H1 (cell line): Measurements from ENCODE around the gene MRPL20. TPM values are rescaled to one million over a fixed set of nuclear protein-coding genes. Genes with fewer than 3 reads are reported as not detected.
A peak's percentile ranks its signal among the peaks of the same experiment; 100 is the strongest.

Source experiments
- CTCF ChIA-PET: fragments of 300-600 bp; sonication (Branson Sonifier 250); formaldehyde crosslinking; loops from one replicate; lab custom pipeline; 2021; ENCODE audit not compliant: partially characterized antibody; lab: Charles Lee
- POLR2A ChIA-PET: fragments of 300-600 bp; sonication (Branson Sonifier 250); formaldehyde crosslinking; loops from one replicate; lab custom pipeline; 2021; ENCODE audit warnings: inconsistent platforms; ENCODE audit not compliant: partially characterized antibody; lab: Charles Lee
- DNase-seq, 2 experiments: peaks; one replicate each; pipeline versions ENCODE4 v3.0.0 to v3.0.0-alpha.2; 2010 to 2022; ENCODE audit warnings: low spot score in 2 of 2, low read depth in 1 of 2, mixed read lengths in 1 of 2
- FAIRE-seq: peaks from 2 replicates; lab custom pipeline; 2011; peaks lifted over from hg19 to GRCh38; lab: Jason Lieb, UNC
- H2AFZ ChIP-seq: 2 replicates; pipeline ENCODE4 v1.8.1; 2012; ENCODE audit warnings: low read length, inconsistent platforms
- H2AK5ac ChIP-seq: 2 replicates; pipeline ENCODE4 v1.6.1; 2013; ENCODE audit warnings: low read depth, low read length
- H2BK120ac ChIP-seq: replicated peaks from 2 replicates; pipeline ENCODE3; 2013; ENCODE audit warnings: low read depth, low read length, inconsistent platforms
- H2BK12ac ChIP-seq: 2 replicates; pipeline ENCODE4 v1.6.1; 2013; ENCODE audit warnings: low read depth, low read length
- H2BK15ac ChIP-seq: 2 replicates; pipeline ENCODE4 v1.6.1; 2013; ENCODE audit warnings: low read length
- H2BK20ac ChIP-seq: 2 replicates; pipeline ENCODE4 v1.6.1; 2013; ENCODE audit warnings: low read length
- H2BK5ac ChIP-seq: 2 replicates; pipeline ENCODE4 v1.6.1; 2013; ENCODE audit warnings: low read depth, low read length
- H3K14ac ChIP-seq: 2 replicates; pipeline ENCODE4 v1.6.1; 2013; ENCODE audit warnings: inconsistent platforms; ENCODE audit not compliant: insufficient read length
- H3K18ac ChIP-seq: 2 replicates; pipeline ENCODE4 v1.6.1; 2013; ENCODE audit warnings: low read length; ENCODE audit errors: extremely low read depth
- H3K23ac ChIP-seq: 2 replicates; pipeline ENCODE4 v1.6.1; 2013; ENCODE audit warnings: inconsistent platforms; ENCODE audit not compliant: insufficient read length
- H3K23me2 ChIP-seq: 2 replicates; pipeline ENCODE4 v1.6.1; 2013; ENCODE audit warnings: low read depth, low read length
- H3K27ac ChIP-seq: 2 replicates; pipeline ENCODE4 v1.6.1; 2011; ENCODE audit warnings: low read depth, low read length, inconsistent platforms
- H3K27me3 ChIP-seq, 4 experiments: replicated peaks in 1 of 4; 1 replicate in 1 of 4; 2 replicates in 3 of 4; pipeline versions ENCODE4 v1.6.1 to v1.8.1; 2011 to 2013; ENCODE audit warnings: low read length in 3 of 4, mild to moderate bottlenecking in 3 of 4, inconsistent platforms in 2 of 4, mixed read lengths in 2 of 4, moderate library complexity in 1 of 4; ENCODE audit not compliant: control insufficient read depth in 3 of 4, insufficient read depth in 3 of 4; ENCODE audit errors: extremely low read depth in 1 of 4
- H3K36me3 ChIP-seq, 4 experiments: 2 replicates each; pipeline versions ENCODE4 v1.6.1 to v1.8.1; 2011 to 2013; ENCODE audit warnings: mild to moderate bottlenecking in 4 of 4, low read length in 3 of 4, moderate library complexity in 2 of 4, control low read depth in 1 of 4, inconsistent platforms in 1 of 4; ENCODE audit not compliant: insufficient read depth in 4 of 4, control insufficient read depth in 2 of 4
- H3K4ac ChIP-seq: replicated peaks from 2 replicates; pipeline ENCODE3; 2013; ENCODE audit warnings: low read length, low read depth, mixed read lengths, inconsistent platforms; ENCODE audit not compliant: insufficient read length
- H3K4me1 ChIP-seq, 4 experiments: replicated peaks in 1 of 4; 1 replicate in 1 of 4; 2 replicates in 3 of 4; pipeline versions ENCODE4 v1.6.1 to v1.8.1; 2011 to 2013; ENCODE audit warnings: low read length in 3 of 4, inconsistent platforms in 2 of 4, mixed read lengths in 1 of 4; ENCODE audit not compliant: insufficient read depth in 4 of 4, control insufficient read depth in 3 of 4
- H3K4me2 ChIP-seq, 2 experiments: 2 replicates each; pipeline versions ENCODE4 v1.6.1 to v1.8.1; 2011 to 2013; ENCODE audit warnings: low read depth in 2 of 2, low read length in 2 of 2, control low read depth in 1 of 2, inconsistent platforms in 1 of 2, mild to moderate bottlenecking in 1 of 2; ENCODE audit not compliant: insufficient read depth in 1 of 2
- H3K4me3 ChIP-seq, 4 experiments: fragments of 200-600, 300-600 bp in 1 of 4; sonication (generic), shearing (Covaris generic), sonication (Bioruptor Twin) in 1 of 4; 2 replicates each; pipeline versions ENCODE4 v1.5.1 to v1.8.1; 2011 to 2016; ENCODE audit warnings: low read length in 4 of 4, low read depth in 3 of 4, control low read depth in 2 of 4, inconsistent platforms in 2 of 4, mild to moderate bottlenecking in 2 of 4, mixed read lengths in 1 of 4, moderate library complexity in 1 of 4; ENCODE audit not compliant: insufficient read depth in 2 of 4; ENCODE audit errors: extremely low read depth in 1 of 4
- H3K56ac ChIP-seq: replicated peaks from 2 replicates; pipeline ENCODE3; 2013; ENCODE audit warnings: low read depth, mild to moderate bottlenecking, mixed read lengths, low read length, inconsistent platforms; ENCODE audit not compliant: insufficient read length
- H3K79me1 ChIP-seq: 2 replicates; pipeline ENCODE4 v1.6.1; 2013; ENCODE audit warnings: low read depth, low read length, control low read depth
- H3K79me2 ChIP-seq, 2 experiments: 2 replicates each; pipeline versions ENCODE4 v1.6.1 to v1.8.1; 2012 to 2013; ENCODE audit warnings: low read length in 2 of 2, mild to moderate bottlenecking in 2 of 2, inconsistent platforms in 1 of 2; ENCODE audit not compliant: insufficient read depth in 2 of 2, control insufficient read depth in 1 of 2
- H3K9ac ChIP-seq, 4 experiments: replicated peaks in 1 of 4; 1 replicate in 1 of 4; 2 replicates in 3 of 4; pipeline versions ENCODE4 v1.6.1 to v1.8.1; 2011 to 2013; ENCODE audit warnings: low read depth in 3 of 4, low read length in 3 of 4, control low read depth in 2 of 4, mild to moderate bottlenecking in 2 of 4, moderate library complexity in 2 of 4, inconsistent platforms in 1 of 4; ENCODE audit errors: extremely low read depth in 1 of 4
- H3K9me3 ChIP-seq, 2 experiments: 2 replicates each; pipeline versions ENCODE4 v1.6.1 to v1.8.1; 2012 to 2013; ENCODE audit warnings: mild to moderate bottlenecking in 2 of 2, moderate library complexity in 2 of 2, control low read depth in 1 of 2, inconsistent platforms in 1 of 2, low read depth in 1 of 2, low read length in 1 of 2, mixed read lengths in 1 of 2; ENCODE audit not compliant: insufficient read depth in 2 of 2
- H4K20me1 ChIP-seq, 2 experiments: replicated peaks in 1 of 2; 2 replicates each; pipeline versions ENCODE3 to v1.8.1; 2011 to 2013; ENCODE audit warnings: inconsistent platforms in 2 of 2, low read length in 2 of 2, mild to moderate bottlenecking in 1 of 2; ENCODE audit not compliant: insufficient read depth in 2 of 2, control insufficient read depth in 1 of 2
- H4K5ac ChIP-seq: 2 replicates; pipeline ENCODE4 v1.6.1; 2013; ENCODE audit warnings: low read length, low read depth, mixed read lengths, inconsistent platforms; ENCODE audit not compliant: insufficient read length
- H4K8ac ChIP-seq: 2 replicates; pipeline ENCODE4 v1.8.0; 2013; ENCODE audit warnings: mild to moderate bottlenecking, moderate library complexity, low read length, inconsistent platforms; ENCODE audit not compliant: insufficient read depth; ENCODE audit errors: extremely low read depth
- H4K91ac ChIP-seq: replicated peaks from 2 replicates; pipeline ENCODE3; 2013; ENCODE audit warnings: low read length, mixed read lengths, inconsistent platforms; ENCODE audit not compliant: insufficient read length
- GABPA ChIP-seq: IDR thresholded peaks from 2 replicates; pipeline ENCODE4 v1.6.1; 2011; ENCODE audit warnings: mild to moderate bottlenecking, low read length, moderate library complexity, borderline replicate concordance; ENCODE audit not compliant: insufficient read depth
- POLR2AphosphoS5 ChIP-seq: IDR thresholded peaks from 2 replicates; pipeline ENCODE4 v1.6.1; 2011; ENCODE audit warnings: low read depth, low read length
- WGBS, 2 experiments: shearing (Covaris generic) in 1 of 2; methylation state at CpG; one replicate each; pipeline versions ENCODE4 v1.1.6 to v1.1.7; 2013 to 2015; ENCODE audit warnings: low lambda C conversion rate in 2 of 2, mixed read lengths in 2 of 2, inconsistent platforms in 1 of 2, low coverage in 1 of 2, missing lambda C conversion rate in 1 of 2; ENCODE audit not compliant: insufficient replicate concordance in 2 of 2, insufficient coverage in 1 of 2, insufficient read length in 1 of 2; ENCODE audit errors: extremely low coverage in 1 of 2, missing lambda C conversion rate in 1 of 2; 5-methylcytosine and 5-hydroxymethylcytosine counted together
- polyA plus RNA-seq, 7 experiments: library from polyadenylated mRNA; depleted of rRNA in 3 of 7; stranded (reverse) in 5 of 7; unstranded in 2 of 7; fragments of >200 nt in 5 of 7; fragments of 200-250 nt in 2 of 7; gene quantifications; 1 replicate in 5 of 7; 2 replicates in 1 of 7; 4 replicates in 1 of 7; pipeline versions ENCODE4 v1.2.1 to v1.2.3, GENCODE V29; 2011 to 2013; ENCODE audit warnings: missing spikeins in 2 of 7, mixed read lengths in 2 of 7
- total RNA-seq: library from RNA; stranded (reverse); fragmentation: NEBNext Ultra II Directional; extraction: Animal tissue kit (Norgen Biotek cat#: 25700); gene quantifications from 2 replicates; pipeline ENCODE4 v1.2.1, GENCODE V29; 2021
- TF ChIP-seq, protein P1 (sequence below): IDR thresholded peaks from 2 replicates; pipeline ENCODE4 v1.6.1; 2011; ENCODE audit warnings: low read length, improper control_type of control experiment

Gene MRPL20
- total and polyA plus RNA-seq, 2 of the 8 experiments (the other 6 are each of a cell fraction or from before 2014, with no cell fraction given) = 126 to 151 TPM

DNA sequence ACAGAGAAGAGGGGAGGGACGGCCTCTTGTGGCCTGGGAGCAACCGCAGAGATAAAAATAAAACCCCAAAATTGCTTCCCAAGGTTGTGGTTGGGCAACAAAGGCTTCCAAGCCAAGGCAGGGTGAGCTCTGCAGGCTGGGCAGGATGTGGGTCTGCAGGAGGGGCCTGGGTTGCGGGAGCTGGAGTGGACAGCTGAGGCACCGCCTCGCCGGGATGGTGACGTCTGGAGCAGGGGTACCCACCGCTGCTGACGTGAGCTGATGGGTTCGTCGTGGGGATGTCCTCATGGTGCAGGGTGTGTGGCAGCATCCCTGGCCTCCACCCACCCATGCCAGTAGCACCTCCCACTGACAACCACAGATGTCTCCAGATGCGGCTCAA lies 35.7 kb downstream of the MRPL20 start:
- Histone ChIP-seq H3K23ac (no peak overlapping the region), H2BK12ac (no peak overlapping the region), H4K91ac (no peak overlapping the region), H3K4ac (no peak overlapping the region), H2BK20ac (no peak overlapping the region), H3K27me3 (no peaks in the 10 kb centered on the region), H3K23me2 (peaks cover 19% of the 10 kb centered on the region; the same call in 1 of the 2 replicates), H3K4me2 (no peak overlapping the region), H2AFZ (no peak overlapping the region), H3K79me1 (peaks cover 3% of the 10 kb centered on the region; the same call in 1 of the 2 replicates)
- DNase-seq = no peak
- POLR2A ChIA-PET = interaction anchor here (0.6 to 33.4 kb wide), 10 partner anchors 9 to 948 kb away, joined by 3 to 719 read pairs (median 8); partner anchors contain the start of genes CCNL2, MRPL20 and MXRA8
- CTCF ChIA-PET = interaction anchor here (0.6 to 4.5 kb wide), 27 partner anchors 9 to 249 kb away, joined by 3 to 40 read pairs (median 4); partner anchors contain the start of genes CCNL2, DVL1 and MXRA8
- peak; percentile 60; the same call in 1 of the 2 replicates for TF ChIP-seq POLR2AphosphoS5
- no peak for TF ChIP-seq GABPA
- TF ChIP-seq, protein P1, sequence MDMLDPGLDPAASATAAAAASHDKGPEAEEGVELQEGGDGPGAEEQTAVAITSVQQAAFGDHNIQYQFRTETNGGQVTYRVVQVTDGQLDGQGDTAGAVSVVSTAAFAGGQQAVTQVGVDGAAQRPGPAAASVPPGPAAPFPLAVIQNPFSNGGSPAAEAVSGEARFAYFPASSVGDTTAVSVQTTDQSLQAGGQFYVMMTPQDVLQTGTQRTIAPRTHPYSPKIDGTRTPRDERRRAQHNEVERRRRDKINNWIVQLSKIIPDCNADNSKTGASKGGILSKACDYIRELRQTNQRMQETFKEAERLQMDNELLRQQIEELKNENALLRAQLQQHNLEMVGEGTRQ = no peak
- TF ChIP-seq, all 59 proteins: peak for 1
- WGBS, 2 experiments = 90% methylated on average over 10 of the region's 12 CpGs; no CpG with 5 or more reads in 1 of the 2 experiments
- FAIRE-seq = no peak
- Histone ChIP-seq H4K20me1 (peaks cover 0 to 13% of the 10 kb centered on the region in 2 experiments), H3K27ac (no peak overlapping the region), H2BK15ac (no peak overlapping the region), H3K4me1 (peaks cover 0 to 12% (median 9%) of the 10 kb centered on the region in 4 experiments; a peak in 5 of 7 replicates), H3K9me3 (peaks cover 11 to 12% of the 10 kb centered on the region in 2 experiments; a peak in 3 of 4 replicates), H2BK120ac (no peak overlapping the region), H4K8ac (no peak overlapping the region), H2BK5ac (no peak overlapping the region), H3K79me2 (peaks cover 5 to 17% of the 10 kb centered on the region in 2 experiments; a peak in 3 of 4 replicates), H3K9ac (no peak overlapping the region), H4K5ac (no peak overlapping the region), H2AK5ac (no peak overlapping the region), H3K18ac (no peak overlapping the region), H3K56ac (no peak overlapping the region), H3K36me3 (peaks cover 0 to 4% (median 0%) of the 10 kb centered on the region in 4 experiments; a peak in 1 of 8 replicates), H3K14ac (no peak overlapping the region), H3K4me3 (no peak overlapping the region)
